GM06990 (cell line): Measurements from ENCODE around the gene ST6GALNAC3.
"Not testable (repeated sequence)": the region's sequence is repeated elsewhere in the genome, so short reads cannot be mapped to it uniquely, and the experiment has no call there.

Experiments used
- DNase-seq: peaks from one replicate; pipeline ENCODE4 v3.0.0-alpha.2; 2011; ENCODE audit not compliant: insufficient read length; ENCODE audit errors: extremely low read depth
- H3K27me3 ChIP-seq: replicated peaks from 2 replicates; pipeline ENCODE4 v1.6.0; 2011; ENCODE audit warnings: low read length; ENCODE audit not compliant: control insufficient read depth, insufficient read depth
- H3K36me3 ChIP-seq: 2 replicates; pipeline ENCODE4 v1.5.1; 2011; ENCODE audit warnings: low read length; ENCODE audit not compliant: control insufficient read depth, insufficient read depth
- H3K4me3 ChIP-seq: replicated peaks from 2 replicates; pipeline ENCODE4 v1.5.1; 2011; ENCODE audit warnings: low read depth, mild to moderate bottlenecking, control low read depth, low read length
- TF ChIP-seq, protein P1 (sequence below): IDR thresholded peaks from 2 replicates; pipeline ENCODE4 v1.5.1; 2011; ENCODE audit warnings: low read length, control low read depth, mild to moderate bottlenecking, inconsistent platforms; ENCODE audit not compliant: insufficient read depth, poor library complexity, severe bottlenecking

Gene ST6GALNAC3

DNA sequence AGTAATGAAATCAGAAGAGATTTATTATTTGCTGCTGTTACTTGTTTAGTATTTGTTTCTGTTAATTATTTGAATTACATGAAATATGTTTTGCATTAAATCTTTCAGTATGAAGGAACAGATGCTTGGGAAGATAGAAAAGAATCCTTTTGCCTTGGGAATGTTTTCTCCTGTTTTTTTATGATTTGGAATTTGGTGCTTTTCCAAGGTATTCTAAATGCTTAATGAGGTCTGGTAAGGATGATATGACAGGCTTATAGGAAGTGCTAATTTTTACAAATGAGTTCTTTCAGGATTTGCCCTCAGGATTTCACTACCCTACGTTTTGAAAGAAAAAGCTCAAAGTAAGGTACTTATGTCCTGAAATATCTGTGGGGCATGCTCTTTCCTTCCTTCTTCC, 25.6 kb upstream of the ST6GALNAC3 start:
- TF ChIP-seq, protein P1, sequence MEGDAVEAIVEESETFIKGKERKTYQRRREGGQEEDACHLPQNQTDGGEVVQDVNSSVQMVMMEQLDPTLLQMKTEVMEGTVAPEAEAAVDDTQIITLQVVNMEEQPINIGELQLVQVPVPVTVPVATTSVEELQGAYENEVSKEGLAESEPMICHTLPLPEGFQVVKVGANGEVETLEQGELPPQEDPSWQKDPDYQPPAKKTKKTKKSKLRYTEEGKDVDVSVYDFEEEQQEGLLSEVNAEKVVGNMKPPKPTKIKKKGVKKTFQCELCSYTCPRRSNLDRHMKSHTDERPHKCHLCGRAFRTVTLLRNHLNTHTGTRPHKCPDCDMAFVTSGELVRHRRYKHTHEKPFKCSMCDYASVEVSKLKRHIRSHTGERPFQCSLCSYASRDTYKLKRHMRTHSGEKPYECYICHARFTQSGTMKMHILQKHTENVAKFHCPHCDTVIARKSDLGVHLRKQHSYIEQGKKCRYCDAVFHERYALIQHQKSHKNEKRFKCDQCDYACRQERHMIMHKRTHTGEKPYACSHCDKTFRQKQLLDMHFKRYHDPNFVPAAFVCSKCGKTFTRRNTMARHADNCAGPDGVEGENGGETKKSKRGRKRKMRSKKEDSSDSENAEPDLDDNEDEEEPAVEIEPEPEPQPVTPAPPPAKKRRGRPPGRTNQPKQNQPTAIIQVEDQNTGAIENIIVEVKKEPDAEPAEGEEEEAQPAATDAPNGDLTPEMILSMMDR: no peak
- DNase-seq: no peak
- Histone ChIP-seq H3K27me3 (no peaks in the 10 kb centered on the region; the same call in 1 of the 2 replicates), H3K4me3 (no peak overlapping the region), H3K36me3 (no peaks in the 10 kb centered on the region)

DNA sequence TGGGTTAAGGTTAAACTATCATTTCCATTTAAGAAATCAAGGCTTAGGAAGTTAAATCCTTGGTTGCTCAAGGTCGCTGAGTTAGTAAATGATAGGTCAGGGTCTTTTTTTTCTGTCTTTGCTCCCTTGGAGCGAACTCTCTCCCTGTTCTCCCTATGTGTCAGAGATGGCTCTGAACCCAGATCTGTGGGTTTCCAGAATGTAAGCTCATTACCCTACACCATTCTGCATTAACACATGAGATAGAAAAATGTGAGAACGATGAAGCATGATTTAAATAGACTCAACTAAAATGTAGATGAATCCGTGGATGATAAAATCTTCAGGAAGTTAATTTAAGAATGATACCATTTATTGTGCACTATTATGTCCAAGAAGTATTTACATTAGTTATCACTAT, 25.0 kb upstream of the ST6GALNAC3 start:
- DNase-seq: no peak
- Histone ChIP-seq H3K4me3 (no peak overlapping the region), H3K36me3 (no peaks in the 10 kb centered on the region), H3K27me3 (no peaks in the 10 kb centered on the region; the same call in 1 of the 2 replicates)
- TF ChIP-seq, protein P1: no peak

DNA sequence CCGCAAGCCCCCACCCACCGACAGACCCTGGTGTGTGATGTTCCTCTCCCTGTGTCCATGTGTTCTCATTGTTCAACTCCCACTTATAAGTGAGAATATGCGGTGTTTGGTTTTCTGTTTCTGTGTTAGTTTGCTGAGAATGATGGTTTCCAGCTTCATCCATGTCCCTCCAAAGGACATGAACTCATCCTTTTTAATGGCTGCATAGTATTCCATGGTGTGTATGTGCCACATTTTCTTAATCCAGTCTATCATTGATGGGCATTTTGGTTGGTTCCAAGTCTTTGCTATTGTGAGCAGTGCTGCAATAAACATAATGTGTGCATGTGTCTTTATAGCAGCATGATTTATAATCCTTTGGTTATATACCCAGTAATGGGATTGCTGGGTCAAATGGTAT, 24.5 kb upstream of the ST6GALNAC3 start:
- H3K36me3 ChIP-seq, DNase-seq: not testable (repeated sequence)

DNA sequence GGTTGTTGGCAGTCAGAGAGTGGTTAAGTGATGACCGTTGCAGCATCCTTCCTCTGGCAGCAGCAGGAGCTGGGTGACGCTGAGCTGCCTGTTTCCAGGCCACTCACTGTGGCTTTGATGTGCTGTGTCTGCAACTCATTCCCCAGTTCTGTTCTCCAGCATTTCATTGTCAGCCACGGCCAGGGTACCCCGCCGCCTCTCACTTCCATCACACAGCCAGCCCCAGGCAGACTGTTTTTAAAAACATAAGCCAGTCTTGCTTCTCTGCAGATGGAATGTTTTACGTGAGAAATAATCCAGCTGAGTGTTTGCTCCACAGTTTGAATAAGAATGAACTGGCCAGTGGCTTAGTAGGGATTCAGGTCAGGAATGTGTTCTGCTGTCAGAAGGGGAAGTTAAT, 21.5 kb upstream of the ST6GALNAC3 start:
- TF ChIP-seq, protein P1: no peak
- Histone ChIP-seq H3K27me3 (no peaks in the 10 kb centered on the region; the same call in 1 of the 2 replicates), H3K4me3 (no peak overlapping the region), H3K36me3 (no peaks in the 10 kb centered on the region)
- DNase-seq: no peak

More for the DNA sequence above, 24.5 kb upstream of the ST6GALNAC3 start:
- not testable (repeated sequence) for H3K27me3 ChIP-seq, H3K4me3 ChIP-seq

DNA sequence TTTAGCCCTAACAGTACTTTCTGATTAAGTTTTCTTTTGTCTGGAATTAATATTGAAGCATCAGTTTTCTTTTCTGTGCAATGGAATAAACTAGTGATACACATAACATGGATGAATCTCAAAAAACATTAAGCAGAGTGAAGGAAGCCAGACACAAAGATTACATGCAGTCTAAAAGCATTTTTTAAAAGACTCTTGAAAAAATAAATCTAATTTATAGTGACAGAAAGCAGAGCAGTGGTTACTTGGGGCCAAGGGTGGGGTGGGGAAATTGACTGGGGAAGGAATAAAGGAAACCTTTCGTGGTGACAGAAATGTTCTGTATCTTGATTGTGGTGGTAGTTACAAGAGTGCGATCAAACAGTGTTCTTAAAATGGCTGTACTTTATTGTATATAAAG, 20.2 kb upstream of the ST6GALNAC3 start:
- H3K27me3 ChIP-seq: no peaks in the 10 kb centered on the region; the same call in 1 of the 2 replicates

DNA sequence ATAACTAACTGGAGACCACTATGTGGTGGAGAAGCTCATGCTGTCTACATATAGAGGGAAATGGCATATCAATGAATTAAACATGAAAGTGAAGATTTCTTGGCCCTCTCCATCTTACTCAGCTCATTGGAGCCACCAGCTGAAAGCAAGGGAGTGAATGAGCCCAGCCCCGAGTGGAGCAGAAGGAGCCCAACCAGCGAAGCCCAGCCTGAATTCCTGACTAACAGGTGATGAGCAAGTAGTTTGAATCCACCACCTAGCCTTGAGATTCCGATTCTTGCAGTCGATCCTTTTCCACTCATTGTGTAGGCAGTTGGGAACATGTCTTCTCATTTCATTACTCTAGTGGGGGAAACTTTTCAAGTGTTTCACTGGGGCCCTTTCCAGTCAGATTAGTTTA, 18.6 kb upstream of the ST6GALNAC3 start:
- H3K27me3 ChIP-seq: no peaks in the 10 kb centered on the region; the same call in 1 of the 2 replicates
- H3K4me3 ChIP-seq: no peak overlapping the region
- TF ChIP-seq, protein P1: no peak
- no peaks in the 10 kb centered on the region for H3K36me3 ChIP-seq
- DNase-seq: no peak

More for the DNA sequence above, 20.2 kb upstream of the ST6GALNAC3 start:
- H3K4me3 ChIP-seq: no peak overlapping the region
- H3K36me3 ChIP-seq: no peaks in the 10 kb centered on the region
- TF ChIP-seq, protein P1: no peak
- DNase-seq: no peak
